ENCODE measurements around the gene PICALM. TPM values are rescaled to one million over a fixed set of nuclear protein-coding genes. Genes with fewer than 3 reads are reported as not detected.

The PICALM gene
- total RNA-seq, 4 donors from 2014 or later, result 198 to 320 (median 220) TPM

DNA sequence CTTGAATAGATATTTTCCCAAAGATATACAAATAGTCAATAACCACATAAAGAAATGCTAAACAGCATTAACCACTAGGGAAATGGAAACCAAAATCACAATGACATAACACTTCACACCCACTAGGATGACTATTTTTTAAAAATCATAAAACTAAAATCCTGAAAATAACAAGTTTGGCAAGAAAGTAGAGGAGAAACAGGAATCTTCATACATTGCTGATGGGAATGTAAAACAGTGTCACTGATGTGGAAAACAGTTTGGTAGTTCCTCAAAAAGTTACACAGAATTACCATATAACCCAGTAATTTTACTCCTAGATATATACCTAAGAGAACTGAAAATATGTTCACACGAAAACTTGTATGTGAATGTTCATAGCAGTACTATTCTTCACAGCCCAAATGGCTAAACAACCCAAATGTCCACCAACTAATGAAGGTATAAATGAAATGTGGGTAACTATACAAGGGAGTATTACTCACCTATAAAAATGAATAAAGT is 12.5 kb downstream of the PICALM start:
- no peak overlapping the region for H3K4me3 ChIP-seq (replicated peaks in 1 of 3)
- H3K9me3 ChIP-seq, result no peaks in the 10 kb centered on the region
- peaks cover 31 to 49% of the 10 kb centered on the region in 2 donors for H3K4me1 ChIP-seq
- TF ChIP-seq, protein P1, sequence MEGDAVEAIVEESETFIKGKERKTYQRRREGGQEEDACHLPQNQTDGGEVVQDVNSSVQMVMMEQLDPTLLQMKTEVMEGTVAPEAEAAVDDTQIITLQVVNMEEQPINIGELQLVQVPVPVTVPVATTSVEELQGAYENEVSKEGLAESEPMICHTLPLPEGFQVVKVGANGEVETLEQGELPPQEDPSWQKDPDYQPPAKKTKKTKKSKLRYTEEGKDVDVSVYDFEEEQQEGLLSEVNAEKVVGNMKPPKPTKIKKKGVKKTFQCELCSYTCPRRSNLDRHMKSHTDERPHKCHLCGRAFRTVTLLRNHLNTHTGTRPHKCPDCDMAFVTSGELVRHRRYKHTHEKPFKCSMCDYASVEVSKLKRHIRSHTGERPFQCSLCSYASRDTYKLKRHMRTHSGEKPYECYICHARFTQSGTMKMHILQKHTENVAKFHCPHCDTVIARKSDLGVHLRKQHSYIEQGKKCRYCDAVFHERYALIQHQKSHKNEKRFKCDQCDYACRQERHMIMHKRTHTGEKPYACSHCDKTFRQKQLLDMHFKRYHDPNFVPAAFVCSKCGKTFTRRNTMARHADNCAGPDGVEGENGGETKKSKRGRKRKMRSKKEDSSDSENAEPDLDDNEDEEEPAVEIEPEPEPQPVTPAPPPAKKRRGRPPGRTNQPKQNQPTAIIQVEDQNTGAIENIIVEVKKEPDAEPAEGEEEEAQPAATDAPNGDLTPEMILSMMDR (IDR thresholded peaks at IDR 0.05), result no peak
- WGBS, 2 donors, result 88 to 92% methylated on average over 1 of the region's 1 CpG
- H3K27me3 ChIP-seq, result no peaks in the 10 kb centered on the region
- no peak for DNase-seq
- H3K36me3 ChIP-seq, result no peaks in the 10 kb centered on the region
- intact Hi-C loops (cut with DNase I), result no loop called here
- no peak overlapping the region for H3K27ac ChIP-seq

DNA sequence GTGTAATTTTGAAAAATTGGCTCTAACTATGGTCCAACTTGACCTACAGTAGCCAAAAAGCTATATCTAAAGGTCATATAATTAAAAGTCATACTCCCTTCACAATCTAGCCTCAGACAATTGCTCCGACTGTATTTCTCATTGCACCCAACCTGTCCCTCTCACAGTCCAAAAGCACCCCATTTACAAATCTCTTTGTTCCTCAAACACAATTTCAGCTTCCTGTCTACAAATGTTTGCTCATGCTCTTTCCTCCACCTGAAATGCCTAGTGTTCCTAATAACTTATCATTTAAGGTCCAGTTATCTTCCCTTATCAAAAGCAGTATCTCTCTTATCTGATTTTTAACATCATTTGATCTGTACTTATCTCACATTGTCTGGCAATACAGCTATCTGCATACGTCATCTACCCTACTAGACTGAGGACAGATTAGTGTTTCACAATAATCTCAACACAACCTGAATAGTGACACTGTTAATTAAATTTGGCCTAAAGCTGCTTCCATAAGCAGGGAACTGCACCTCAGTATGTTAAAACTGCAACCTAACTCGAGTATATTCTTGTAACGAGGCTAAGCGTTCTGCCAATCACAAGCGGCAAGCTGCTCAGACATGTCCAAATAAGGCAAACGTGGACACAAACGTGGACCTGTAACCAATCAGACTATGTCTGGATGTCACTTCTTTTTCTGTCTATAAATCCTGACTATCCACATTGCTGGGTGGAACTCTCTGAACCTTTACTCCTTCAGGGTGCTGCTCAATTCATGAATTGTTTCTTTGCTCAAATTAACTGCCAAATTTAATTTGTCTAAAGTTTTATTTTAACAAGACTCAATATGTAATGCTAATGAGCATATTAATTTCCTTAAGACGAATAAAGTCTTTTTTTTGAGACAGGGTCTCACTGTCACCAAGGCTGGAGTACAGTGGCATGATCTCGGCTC is 15.9 kb downstream of the PICALM start:
- DNase-seq, result no peak
- 87 to 89% methylated on average over 10 of the region's 10 CpGs for WGBS, 2 donors
- no peak overlapping the region for H3K27ac ChIP-seq
- intact Hi-C loops (cut with DNase I), result no loop called here
- peaks cover 14 to 34% of the 10 kb centered on the region in 2 donors for H3K4me1 ChIP-seq
- no peaks in the 10 kb centered on the region for H3K36me3 ChIP-seq
- H3K9me3 ChIP-seq, result no peaks in the 10 kb centered on the region
- H3K27me3 ChIP-seq, result no peaks in the 10 kb centered on the region
- H3K4me3 ChIP-seq (replicated peaks in 1 of 3), result no peak overlapping the region
- TF ChIP-seq, protein P1 (IDR thresholded peaks at IDR 0.05), result no peak
- no peak for TF ChIP-seq POLR2A (IDR thresholded peaks at IDR 0.05)

DNA sequence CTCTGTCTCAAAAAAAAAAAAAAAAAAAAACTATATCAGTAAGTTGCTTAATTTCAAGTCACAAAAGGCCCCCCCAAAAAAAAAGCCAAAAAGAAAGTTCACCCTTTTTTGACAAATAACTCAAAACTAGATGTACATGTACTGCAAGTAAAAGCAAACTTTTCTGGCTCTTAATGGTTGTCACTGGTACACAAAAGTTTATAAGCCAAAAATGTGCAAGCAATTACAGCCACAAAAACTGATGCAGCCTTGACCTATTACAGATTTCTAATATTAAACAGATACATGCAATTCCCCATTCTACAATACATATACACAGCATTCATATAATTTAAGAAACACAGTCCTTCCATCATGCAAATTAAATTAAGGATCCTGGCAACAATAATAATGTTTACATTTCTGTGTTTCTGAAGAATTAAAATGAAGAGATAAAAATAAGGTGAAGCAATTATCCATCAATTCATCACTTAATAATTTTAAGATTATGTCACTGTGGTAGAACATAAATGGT is 18.6 kb downstream of the PICALM start:
- H3K36me3 ChIP-seq, result no peaks in the 10 kb centered on the region
- no peak overlapping the region for H3K27ac ChIP-seq
- no peak overlapping the region for H3K4me3 ChIP-seq (replicated peaks in 1 of 3)
- no peak for DNase-seq
- H3K4me1 ChIP-seq, result peaks cover 15 to 47% of the 10 kb centered on the region in 2 donors
- no peaks in the 10 kb centered on the region for H3K27me3 ChIP-seq
- TF ChIP-seq POLR2A (IDR thresholded peaks at IDR 0.05), result no peak
- no peaks in the 10 kb centered on the region for H3K9me3 ChIP-seq
- intact Hi-C loops (cut with DNase I), result no loop called here

DNA sequence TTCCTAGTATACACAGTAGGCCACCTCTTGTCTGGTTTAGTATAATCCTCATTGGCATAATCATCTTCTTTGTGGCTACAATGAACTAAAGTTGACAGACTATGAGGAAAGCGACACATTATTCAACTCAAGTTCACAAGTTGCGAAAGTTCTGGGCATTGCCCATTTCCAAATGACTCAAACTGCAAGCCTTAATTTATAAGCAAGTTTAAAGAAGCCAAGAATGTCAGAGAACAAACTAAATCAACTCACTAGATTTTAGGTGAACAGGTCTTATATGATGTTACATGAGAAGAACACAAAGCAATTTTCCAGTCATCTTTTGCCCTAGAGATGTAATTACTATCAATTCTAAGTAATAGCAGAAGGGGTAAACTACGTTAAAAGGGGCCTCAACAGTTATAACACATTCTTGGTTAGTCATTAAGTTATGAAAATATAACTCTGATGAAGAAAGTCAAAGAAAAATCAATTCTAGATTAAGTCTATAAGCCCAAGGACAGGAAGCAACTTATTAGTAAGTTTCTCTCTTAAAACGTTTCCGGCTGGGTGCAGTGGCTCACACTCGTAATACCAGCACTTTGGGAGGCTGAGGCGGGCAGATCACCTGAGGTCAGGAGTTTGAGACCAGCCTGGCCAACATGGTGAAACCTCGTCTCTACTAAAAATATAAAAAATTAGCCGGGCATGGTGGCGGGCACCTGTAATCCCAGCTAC is 21.5 kb downstream of the PICALM start:
- Histone ChIP-seq H3K27me3 (no peaks in the 10 kb centered on the region), H3K4me1 (peaks cover 12 to 34% of the 10 kb centered on the region in 2 donors), H3K27ac (no peak overlapping the region), H3K9me3 (no peaks in the 10 kb centered on the region), H3K4me3 (replicated peaks in 1 of 3) (no peak overlapping the region), H3K36me3 (no peaks in the 10 kb centered on the region)
- intact Hi-C loops (cut with DNase I), result no loop called here
- 87 to 88% methylated on average over 10 of the region's 10 CpGs for WGBS, 2 donors
- no peak for DNase-seq
- TF ChIP-seq, protein P1 (IDR thresholded peaks at IDR 0.05), result no peak
- no peak for TF ChIP-seq POLR2A (IDR thresholded peaks at IDR 0.05)

DNA sequence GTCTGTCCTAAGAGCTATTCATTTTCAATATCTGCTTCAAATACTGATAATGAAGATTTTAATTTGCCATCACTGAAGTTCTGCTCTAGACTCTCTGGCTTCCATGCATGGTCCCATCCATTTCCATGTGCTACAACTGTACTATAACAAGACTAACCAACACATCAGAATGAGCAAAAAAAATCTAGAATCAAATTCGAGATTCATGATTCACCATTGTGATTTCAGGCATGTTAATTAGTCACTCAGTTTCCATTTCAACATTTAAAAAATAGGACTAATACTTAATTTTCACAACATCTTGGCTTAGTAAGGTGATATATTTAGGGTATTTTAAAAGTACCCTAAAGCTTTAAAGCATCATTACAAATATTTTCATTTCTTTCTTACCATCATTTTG is 22.8 kb downstream of the PICALM start:
- H3K9me3 ChIP-seq, result no peaks in the 10 kb centered on the region
- intact Hi-C loops (cut with DNase I), result no loop called here
- no peaks in the 10 kb centered on the region for H3K36me3 ChIP-seq
- peaks cover 17 to 39% of the 10 kb centered on the region in 2 donors for H3K4me1 ChIP-seq
- no peak for TF ChIP-seq POLR2A (IDR thresholded peaks at IDR 0.05)
- TF ChIP-seq, protein P1 (IDR thresholded peaks at IDR 0.05), result no peak
- DNase-seq, result no peak
- 77 to 89% methylated on average over 1 of the region's 1 CpG for WGBS, 2 donors
- no peak overlapping the region for H3K4me3 ChIP-seq (replicated peaks in 1 of 3)
- no peak overlapping the region for H3K27ac ChIP-seq
- H3K27me3 ChIP-seq, result no peaks in the 10 kb centered on the region
